OCI-LY7 (cell line): ENCODE data around the gene ADARB2.

Experiments used
- EZH2phosphoT487 ChIP-seq: fragments of 200-600 bp; sonication (generic); IDR thresholded peaks from 2 replicates; pipeline ENCODE4 v1.6.1; 2018; ENCODE audit warnings: low read depth, borderline replicate concordance, mild to moderate bottlenecking, mixed run types, antibody characterized with exemption, low read length, moderate library complexity, mixed read lengths
- TF ChIP-seq, protein P1 (sequence below): fragments of 200-600 bp; sonication (generic); conservative IDR thresholded peaks from 2 replicates; pipeline ENCODE4 v1.5.1; 2014; ENCODE audit warnings: mild to moderate bottlenecking, antibody characterized with exemption, low read length, moderate library complexity, mixed read lengths

- TF ChIP-seq, protein P1, sequence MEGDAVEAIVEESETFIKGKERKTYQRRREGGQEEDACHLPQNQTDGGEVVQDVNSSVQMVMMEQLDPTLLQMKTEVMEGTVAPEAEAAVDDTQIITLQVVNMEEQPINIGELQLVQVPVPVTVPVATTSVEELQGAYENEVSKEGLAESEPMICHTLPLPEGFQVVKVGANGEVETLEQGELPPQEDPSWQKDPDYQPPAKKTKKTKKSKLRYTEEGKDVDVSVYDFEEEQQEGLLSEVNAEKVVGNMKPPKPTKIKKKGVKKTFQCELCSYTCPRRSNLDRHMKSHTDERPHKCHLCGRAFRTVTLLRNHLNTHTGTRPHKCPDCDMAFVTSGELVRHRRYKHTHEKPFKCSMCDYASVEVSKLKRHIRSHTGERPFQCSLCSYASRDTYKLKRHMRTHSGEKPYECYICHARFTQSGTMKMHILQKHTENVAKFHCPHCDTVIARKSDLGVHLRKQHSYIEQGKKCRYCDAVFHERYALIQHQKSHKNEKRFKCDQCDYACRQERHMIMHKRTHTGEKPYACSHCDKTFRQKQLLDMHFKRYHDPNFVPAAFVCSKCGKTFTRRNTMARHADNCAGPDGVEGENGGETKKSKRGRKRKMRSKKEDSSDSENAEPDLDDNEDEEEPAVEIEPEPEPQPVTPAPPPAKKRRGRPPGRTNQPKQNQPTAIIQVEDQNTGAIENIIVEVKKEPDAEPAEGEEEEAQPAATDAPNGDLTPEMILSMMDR: no peak
- TF ChIP-seq EZH2phosphoT487: no peak
These were observed 589.5 kb downstream of the ADARB2 start for GRCh38 chr10:1147810-1148209.
